Loucy (cell line): ENCODE results near the gene PIP4K2C.

ENCODE experiments used
- CTCF ChIP-seq: fragments of 200-600 bp; sonication (generic); conservative IDR thresholded peaks from 2 replicates; pipeline ENCODE4 v1.5.1; 2014; ENCODE audit warnings: mild to moderate bottlenecking, antibody characterized with exemption, low read length
- EZH2phosphoT487 ChIP-seq: fragments of 200-600 bp; IDR thresholded peaks from 2 replicates; pipeline ENCODE4 v1.6.1; 2018; ENCODE audit warnings: antibody characterized with exemption, mild to moderate bottlenecking, moderate library complexity, borderline replicate concordance

DNA sequence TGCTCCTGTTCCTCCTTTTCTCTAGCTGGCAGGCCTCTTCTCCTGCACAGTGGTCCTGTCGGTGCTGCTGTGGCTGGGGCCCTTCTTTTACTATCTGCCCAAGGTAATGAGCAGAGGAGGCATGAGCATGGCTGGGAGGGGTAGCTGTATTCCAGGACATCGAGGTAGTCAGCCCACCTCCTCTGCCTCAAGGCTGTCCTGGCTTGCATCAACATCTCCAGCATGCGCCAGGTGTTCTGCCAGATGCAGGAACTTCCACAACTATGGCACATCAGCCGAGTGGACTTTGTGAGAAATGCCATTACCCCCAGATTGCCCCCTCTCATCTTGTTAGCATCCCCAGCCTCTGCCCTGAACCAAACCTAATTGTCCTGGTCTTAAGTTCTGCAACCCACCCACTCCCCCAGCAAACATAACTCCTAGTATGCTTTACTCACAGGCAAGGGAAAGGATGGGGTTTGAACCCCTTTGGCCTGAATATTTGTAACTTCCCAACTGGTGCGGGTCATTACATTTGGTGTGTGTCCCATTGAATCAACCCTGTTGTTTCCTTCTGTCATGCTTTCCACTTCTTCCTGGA lies 32.9 kb downstream of the PIP4K2C start:
- TF ChIP-seq CTCF, result no peak
- TF ChIP-seq EZH2phosphoT487, result no peak
